ENCODE results near the gene METTL24.
"Not testable (repeated sequence)": the region's sequence is repeated elsewhere in the genome, so short reads cannot be mapped to it uniquely, and the experiment has no call there.

The METTL24 gene

GRCh38 chr6:110270165-110270564 is 88.0 kb downstream of the METTL24 start:
- no peak for DNase-seq (ENCODE audit: low read depth in 2 of 2, low spot score in 1 of 2)

- no peak for DNase-seq (ENCODE audit: low read depth in 2 of 2, low spot score in 1 of 2)
These were observed 88.5 kb downstream of the METTL24 start for GRCh38 chr6:110269623-110270022.

- DNase-seq (ENCODE audit: low read depth in 2 of 2, low spot score in 1 of 2): no peak
These were observed 91.2 kb downstream of the METTL24 start for GRCh38 chr6:110266996-110267395.

- DNase-seq (ENCODE audit: low read depth in 2 of 2, low spot score in 1 of 2): no peak
These were observed 92.9 kb downstream of the METTL24 start for GRCh38 chr6:110265273-110265672.

- DNase-seq (ENCODE audit: low read depth in 2 of 2, low spot score in 1 of 2): no peak
These were observed 101.8 kb downstream of the METTL24 start for GRCh38 chr6:110256366-110256765.

- DNase-seq (ENCODE audit: low read depth in 2 of 2, low spot score in 1 of 2): no peak
These were observed 102.9 kb downstream of the METTL24 start for GRCh38 chr6:110255211-110255750.

GRCh38 chr6:110250838-110251237 is 107.3 kb downstream of the METTL24 start:
- no peak for DNase-seq (ENCODE audit: low read depth in 2 of 2, low spot score in 1 of 2)

GRCh38 chr6:110250058-110250457 is 108.1 kb downstream of the METTL24 start:
- no peak for DNase-seq (ENCODE audit: low read depth in 2 of 2, low spot score in 1 of 2)

GRCh38 chr6:110246900-110247546 is 111.1 kb downstream of the METTL24 start:
- no peak for DNase-seq (ENCODE audit: low read depth in 2 of 2, low spot score in 1 of 2)

- DNase-seq (ENCODE audit: low read depth in 2 of 2, low spot score in 1 of 2): no peak
These were observed 111.8 kb downstream of the METTL24 start for GRCh38 chr6:110246378-110246777.

- not testable (repeated sequence) for DNase-seq (ENCODE audit: low read depth in 2 of 2, low spot score in 1 of 2)
These were observed 113.5 kb downstream of the METTL24 start for GRCh38 chr6:110244621-110245020.

GRCh38 chr6:110239526-110240274 is 118.4 kb downstream of the METTL24 start:
- DNase-seq (ENCODE audit: low read depth in 2 of 2, low spot score in 1 of 2): no peak

- DNase-seq (ENCODE audit: low read depth in 2 of 2, low spot score in 1 of 2): not testable (repeated sequence)
These were observed 122.1 kb downstream of the METTL24 start for GRCh38 chr6:110236007-110236406.

- no peak for DNase-seq (ENCODE audit: low read depth in 2 of 2, low spot score in 1 of 2)
These were observed 124.3 kb downstream of the METTL24 start for GRCh38 chr6:110233770-110234374.

- no peak for DNase-seq (ENCODE audit: low read depth in 2 of 2, low spot score in 1 of 2)
These were observed 125.7 kb downstream of the METTL24 start for GRCh38 chr6:110232450-110232849.

- DNase-seq (ENCODE audit: low read depth in 2 of 2, low spot score in 1 of 2): no peak
These were observed 131.9 kb downstream of the METTL24 start for GRCh38 chr6:110226261-110226660.

- DNase-seq (ENCODE audit: low read depth in 2 of 2, low spot score in 1 of 2): no peak
These were observed 136.4 kb downstream of the METTL24 start for GRCh38 chr6:110221738-110222137.

GRCh38 chr6:110217266-110217665 is 140.9 kb downstream of the METTL24 start:
- DNase-seq (ENCODE audit: low read depth in 2 of 2, low spot score in 1 of 2): no peak

- no peak for DNase-seq (ENCODE audit: low read depth in 2 of 2, low spot score in 1 of 2)
These were observed 142.0 kb downstream of the METTL24 start for GRCh38 chr6:110216140-110216539.

- no peak for DNase-seq (ENCODE audit: low read depth in 2 of 2, low spot score in 1 of 2)
These were observed 143.8 kb downstream of the METTL24 start for GRCh38 chr6:110214338-110214737.

GRCh38 chr6:110211753-110212152 is 146.4 kb downstream of the METTL24 start:
- DNase-seq (ENCODE audit: low read depth in 2 of 2, low spot score in 1 of 2): no peak

- DNase-seq (ENCODE audit: low read depth in 2 of 2, low spot score in 1 of 2): no peak
These were observed 150.5 kb downstream of the METTL24 start for GRCh38 chr6:110207652-110208051.
